Measurements from ENCODE around the gene SMARCC2. TPM values are rescaled to one million over a fixed set of nuclear protein-coding genes. Genes with fewer than 3 reads are reported as not detected.
A peak's percentile ranks its signal among the peaks of the same experiment; 100 is the strongest.

Gene SMARCC2
- total RNA-seq, 1 donor: 72.4 TPM

DNA sequence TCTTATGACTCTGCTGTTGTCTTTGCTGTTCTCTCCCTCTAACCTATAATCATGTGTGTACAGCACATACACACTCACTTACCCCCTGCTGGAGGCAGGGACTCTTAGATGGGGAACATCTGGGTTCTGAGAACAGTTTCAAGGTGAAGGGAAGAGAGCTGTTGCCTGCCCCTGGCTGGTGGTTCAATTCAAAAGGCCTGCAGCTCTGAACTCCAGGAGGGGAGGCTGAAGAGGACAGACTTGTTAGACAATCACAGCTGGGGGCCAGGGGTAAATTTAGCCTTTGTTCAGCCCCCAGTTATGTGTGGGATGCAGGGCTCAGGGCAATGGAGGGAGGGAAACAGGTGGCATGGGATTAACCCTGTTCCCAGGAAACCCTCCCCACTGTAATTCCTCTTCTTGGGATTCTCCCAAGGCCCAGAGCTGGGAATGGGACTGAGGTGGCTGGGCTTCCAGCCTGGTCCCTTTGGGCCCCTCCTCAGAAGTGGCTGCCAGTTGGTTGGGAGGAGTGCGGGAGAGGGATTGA lies 35.0 kb downstream of the SMARCC2 start:
- DNase-seq (ENCODE audit: low read depth in 2 of 3, low spot score in 2 of 3): no peak

DNA sequence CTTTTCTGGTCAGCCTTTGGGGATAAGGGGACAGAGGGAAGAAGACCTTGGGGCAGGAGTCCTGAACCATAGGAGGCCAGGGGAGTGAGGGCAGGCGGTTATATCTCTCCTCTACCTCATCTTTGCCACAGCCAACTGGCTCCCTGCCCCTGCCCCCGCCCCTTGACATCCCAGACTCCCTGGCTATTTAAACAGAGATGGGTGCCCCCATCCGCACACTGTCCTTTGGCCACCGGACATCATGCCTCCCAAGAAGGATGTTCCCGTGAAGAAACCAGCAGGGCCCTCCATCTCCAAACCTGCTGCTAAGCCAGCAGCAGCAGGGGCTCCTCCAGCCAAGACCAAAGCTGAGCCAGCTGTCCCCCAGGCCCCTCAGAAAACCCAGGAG lies 35.6 kb downstream of the SMARCC2 start:
- no peak for DNase-seq (ENCODE audit: low read depth in 2 of 3, low spot score in 2 of 3)

DNA sequence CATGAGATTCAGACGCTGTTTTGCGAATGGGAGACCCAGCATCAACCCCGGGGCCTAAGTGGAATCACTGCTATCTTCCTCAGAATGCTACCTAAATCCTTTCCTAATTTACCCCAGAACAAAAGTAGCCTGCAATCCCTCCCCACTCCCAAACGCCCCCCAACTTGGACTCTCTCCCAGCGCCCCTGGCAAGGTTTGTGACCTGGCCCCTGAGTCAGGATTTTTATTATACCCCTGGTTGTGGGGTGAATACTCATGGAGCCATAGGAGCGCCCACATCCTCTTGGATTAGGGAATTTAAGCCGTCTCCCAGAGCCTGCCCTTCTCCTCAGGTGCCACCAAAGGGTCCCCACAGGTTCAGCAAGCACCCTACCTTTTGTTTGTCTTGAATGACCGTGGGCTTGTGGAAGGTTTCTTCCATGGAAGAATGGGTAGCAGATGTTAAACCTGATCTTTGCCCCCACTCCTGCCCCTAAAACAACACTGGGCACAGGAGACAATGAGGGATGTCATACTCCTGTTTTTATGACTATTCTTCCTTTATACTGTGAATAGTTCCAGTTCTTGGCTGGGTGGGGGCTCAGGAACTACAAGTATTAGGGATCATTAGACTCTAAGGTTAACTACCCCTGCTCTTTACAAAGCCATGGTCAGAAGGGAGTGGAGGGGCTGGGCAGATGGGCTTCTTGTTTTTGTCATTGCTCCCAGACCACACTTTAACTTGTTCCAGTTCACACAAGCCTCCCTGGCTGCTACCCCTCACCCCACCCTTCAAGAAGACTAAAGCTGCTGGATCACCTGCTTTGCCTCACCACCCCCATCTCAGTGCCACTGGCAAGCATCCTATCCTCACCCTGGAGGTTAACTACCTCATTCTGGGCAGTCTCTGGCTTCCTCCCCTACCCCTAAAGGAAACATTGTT lies 36.3 kb downstream of the SMARCC2 start:
- no peak for DNase-seq (ENCODE audit: low read depth in 2 of 3, low spot score in 2 of 3)

DNA sequence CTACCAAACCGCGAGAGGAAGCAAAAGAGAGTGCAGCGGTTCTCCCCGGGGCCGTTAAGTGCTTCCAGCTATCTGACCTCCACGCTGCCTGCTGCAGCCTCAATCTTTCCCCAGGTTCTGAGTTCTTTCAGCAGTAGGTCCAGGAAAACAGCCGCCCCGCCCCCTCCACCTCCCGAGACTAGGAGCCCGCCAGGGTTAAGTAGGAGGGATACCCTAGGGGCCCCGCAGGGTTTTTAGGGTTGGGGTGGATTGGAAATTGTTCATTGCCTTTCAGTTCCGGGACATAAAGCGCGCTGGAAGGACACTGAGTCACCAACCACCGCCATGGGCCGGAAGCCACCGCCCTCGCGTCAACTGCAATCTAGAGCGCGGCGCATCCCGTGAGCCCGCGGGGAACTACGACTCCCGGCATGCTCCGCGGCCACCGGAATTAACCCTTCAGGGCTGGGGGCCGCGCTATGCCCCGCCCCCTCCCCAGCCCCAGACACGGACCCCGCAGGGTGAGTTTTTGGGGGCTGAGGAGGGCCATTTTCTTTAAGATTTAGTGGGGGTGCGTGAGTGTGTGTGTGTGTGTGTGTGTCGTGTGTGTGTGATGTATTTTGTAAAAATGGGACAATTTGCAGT lies 37.0 kb downstream of the SMARCC2 start, which contains the start of gene MYL6B:
MYL6B (plus strand) TSS at position 456 of the 624 bp plus-strand sequence. CDS start 1,332 bp downstream, outside the sequence.
- peak in 2 of 3 donors; percentile 93 for DNase-seq (ENCODE audit: low read depth in 2 of 3, low spot score in 2 of 3)

DNA sequence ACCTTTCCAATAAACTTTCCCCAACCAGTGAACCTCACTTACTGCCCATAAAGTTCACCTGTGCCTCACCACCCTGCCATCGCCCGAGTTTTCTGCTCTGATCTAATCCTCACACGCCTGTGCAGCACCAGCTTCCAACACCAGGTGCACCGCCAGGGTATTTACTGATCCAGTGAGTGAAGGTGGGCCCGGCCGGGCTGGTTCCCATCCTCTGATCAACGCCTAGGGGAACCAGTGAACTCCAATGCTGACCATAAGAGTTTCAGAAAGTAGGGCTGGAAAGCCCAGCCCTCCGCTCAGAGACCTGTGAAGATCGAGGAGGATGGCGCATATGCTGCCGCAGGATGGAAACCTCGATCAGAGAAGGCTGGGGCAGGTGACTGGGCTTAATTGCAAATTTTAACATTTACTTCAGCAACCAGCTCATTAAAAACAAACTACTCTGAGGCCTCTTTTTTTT lies 37.6 kb downstream of the SMARCC2 start:
- peak in 2 of 3 donors; percentile 51 to 60 for DNase-seq (ENCODE audit: low read depth in 2 of 3, low spot score in 2 of 3)

DNA sequence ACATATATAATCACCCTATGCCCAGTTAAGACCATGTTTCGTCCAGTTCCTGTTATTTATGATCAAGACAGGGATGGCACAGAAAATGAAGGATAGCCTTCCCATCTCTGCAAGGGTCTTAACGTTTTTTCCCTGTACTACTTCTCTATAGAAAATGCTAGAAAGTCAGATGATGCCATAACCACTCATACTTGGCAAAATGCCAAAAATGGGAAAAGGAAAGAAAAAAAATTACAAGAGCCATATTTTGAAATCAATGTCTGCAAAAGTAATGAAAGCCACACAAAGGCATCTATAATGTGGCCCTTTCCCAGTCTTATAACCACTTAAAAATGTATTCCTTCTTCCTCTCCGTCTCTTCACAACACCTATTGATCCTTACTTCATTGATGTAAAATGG lies 38.7 kb downstream of the SMARCC2 start:
- peak in 2 of 3 donors; percentile 43 to 66 for DNase-seq (ENCODE audit: low read depth in 2 of 3, low spot score in 2 of 3)

DNA sequence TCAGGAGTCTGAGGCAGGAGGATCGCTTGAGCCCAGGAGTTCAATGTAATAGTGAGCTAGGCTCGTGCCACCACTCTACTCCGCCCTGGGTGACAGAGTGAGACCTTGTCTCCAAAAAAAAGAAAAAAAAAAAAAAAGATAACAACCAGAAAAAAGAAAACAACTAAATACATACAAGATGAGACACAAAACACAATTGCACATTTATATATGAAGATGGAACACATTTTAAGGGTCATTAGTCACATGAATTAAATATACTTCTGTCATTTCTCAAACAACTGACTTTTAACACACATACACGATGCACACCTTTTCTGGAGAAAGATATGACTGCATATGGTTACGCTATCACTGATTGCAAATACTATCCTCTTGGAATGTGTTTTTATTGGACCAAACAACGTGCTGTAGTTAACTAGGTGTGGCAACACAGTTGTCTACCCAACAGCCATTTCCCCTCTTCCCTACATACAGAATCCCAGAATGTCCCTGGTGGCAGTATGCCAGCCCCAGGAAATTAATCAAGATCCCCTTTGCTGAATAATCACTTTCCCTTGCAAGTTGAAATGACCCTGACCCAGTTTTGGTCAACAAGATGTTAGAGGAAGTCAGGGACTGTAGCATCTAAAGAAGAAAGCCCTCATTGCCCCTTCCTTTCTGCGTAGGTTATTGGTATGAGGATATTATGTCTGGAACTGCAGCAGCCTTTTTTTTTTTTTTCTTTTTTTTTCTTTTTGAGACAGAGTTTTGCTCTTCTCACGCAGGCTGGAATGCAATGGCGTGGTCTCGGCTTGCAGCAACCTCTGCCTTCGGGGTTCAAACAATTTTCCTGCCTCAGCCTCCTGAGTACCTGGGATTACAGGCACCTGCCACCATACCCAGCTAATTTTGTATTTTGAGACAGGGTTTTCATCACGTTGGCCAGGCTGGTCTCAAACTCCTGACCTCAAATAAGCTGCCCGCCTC lies 42.5 kb downstream of the SMARCC2 start:
- DNase-seq (ENCODE audit: low read depth in 2 of 3, low spot score in 2 of 3): no peak

DNA sequence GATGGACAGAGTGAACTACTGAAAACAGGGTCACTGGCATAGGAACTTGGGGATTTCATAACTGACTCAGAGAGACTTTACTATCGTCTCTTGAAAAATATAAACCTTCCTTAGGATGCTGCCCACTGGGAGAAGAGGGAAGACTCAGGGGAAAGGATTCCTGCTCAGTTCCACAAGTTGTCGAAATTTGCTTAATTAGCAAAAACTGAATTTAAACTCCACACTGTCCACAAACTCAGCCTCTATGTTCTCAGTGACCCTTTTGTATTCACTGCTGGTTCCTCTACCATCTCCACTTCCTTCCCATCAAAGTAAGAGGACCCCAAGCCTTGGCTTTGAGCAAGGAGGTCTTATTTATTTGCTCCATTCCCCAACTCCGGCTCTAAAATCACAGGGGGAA lies 44.1 kb downstream of the SMARCC2 start:
- no peak for DNase-seq (ENCODE audit: low read depth in 2 of 3, low spot score in 2 of 3)

DNA sequence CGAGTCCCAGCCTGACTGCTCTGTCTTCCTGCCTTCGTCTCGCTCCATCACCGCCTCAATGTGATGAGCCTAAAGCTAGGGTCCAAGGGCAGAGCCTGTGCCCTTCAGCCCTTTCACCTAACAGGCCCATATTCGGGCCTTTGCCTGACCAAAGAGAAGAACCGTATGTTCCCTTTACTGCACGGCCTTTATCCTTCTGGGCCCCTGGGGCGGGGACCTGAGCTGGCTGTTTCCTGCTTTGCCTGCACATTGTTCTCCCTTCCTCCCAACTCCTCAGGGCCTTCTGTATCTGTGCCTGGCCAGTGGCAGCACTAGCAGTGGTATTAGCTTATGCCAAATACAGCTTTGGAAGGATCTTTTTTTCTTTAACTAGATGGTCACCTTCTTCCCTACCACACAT lies 45.4 kb downstream of the SMARCC2 start:
- DNase-seq (ENCODE audit: low read depth in 2 of 3, low spot score in 2 of 3): no peak

DNA sequence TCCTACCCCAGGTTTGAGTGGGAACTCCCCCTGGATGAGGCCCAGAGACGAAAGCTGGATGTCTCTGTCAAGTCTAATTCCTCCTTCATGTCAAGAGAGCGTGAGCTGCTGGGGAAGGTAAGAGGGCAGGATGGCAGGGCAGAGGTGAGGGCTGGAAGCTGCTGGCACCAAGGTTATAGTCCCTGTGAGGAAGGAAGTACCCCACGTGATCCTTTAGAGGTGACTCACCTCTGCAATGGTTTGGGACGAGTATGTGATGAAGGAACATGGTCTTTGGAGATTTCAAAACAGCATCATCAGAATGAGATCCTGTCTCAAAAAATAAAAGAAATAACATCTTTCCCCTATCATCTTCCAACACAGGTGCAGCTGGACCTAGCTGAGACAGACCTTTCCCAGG lies 46.1 kb downstream of the SMARCC2 start:
- DNase-seq (ENCODE audit: low read depth in 2 of 3, low spot score in 2 of 3): no peak

DNA sequence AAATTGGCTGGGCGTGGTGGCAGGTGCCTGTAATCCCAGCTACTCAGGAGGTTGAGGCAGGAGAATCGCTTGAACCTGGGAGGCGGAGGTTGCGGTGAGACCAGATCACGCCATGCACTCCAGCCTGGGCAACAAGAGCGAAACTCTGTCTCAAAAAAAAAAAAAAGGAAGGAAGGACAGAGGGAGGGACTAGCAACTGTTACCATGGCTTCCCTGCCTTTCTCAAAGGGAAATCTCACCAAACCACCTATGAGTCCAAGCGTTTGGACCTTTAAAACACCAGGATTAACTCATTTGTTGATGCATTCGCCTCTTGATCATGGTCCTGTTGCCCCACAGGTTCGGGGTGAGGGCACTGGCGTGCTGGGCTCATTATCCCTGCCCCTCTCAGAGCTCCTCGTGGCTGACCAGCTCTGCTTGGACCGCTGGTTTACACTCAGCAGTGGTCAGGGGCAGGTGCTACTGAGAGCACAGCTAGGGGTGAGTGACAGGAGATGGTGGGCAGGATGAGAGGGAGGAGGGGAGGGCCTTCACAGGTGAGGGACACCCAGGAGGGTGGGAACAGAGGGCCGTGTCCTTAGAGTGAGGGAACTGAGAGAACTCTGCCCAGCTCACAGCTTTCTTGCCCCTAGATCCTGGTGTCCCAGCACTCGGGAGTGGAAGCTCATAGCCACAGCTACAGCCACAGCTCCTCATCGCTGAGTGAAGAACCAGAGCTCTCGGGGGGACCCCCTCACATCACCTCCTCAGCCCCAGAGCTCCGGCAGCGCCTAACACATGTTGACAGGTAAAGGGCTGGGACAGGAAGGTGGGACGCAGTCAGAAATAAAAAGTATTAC lies 47.1 kb downstream of the SMARCC2 start:
- peak in 1 of 3 donors; percentile 45 for DNase-seq (ENCODE audit: low read depth in 2 of 3, low spot score in 2 of 3)

DNA sequence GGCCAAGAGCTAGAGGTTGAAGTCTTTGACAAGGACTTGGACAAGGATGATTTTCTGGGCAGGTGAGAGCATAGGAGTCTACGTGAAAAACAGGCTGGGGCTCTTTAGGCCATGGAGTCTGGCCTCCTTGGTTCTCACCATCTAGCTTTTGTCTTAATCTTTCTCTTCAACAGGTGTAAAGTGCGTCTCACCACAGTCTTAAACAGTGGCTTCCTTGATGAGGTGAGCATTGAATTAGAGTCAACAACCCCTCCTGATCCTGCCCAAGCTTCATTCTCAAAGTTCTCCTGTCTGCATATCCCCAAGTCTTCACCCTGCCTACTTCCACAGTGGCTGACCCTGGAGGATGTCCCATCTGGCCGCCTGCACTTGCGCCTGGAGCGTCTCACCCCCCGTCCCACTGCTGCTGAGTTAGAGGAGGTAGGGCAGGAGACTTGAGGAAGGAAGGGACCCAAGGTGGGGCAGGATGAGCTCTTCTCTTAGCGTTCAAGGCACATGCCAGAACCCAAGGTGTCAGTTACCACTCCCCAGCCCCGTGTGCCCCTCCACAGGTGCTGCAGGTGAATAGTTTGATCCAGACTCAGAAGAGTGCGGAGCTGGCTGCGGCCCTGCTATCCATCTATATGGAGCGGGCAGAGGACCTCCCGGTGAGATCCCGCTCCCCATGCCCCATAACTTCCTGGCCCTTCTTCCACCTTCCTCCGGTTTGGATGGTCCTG lies 51.3 kb downstream of the SMARCC2 start:
- DNase-seq (ENCODE audit: low read depth in 2 of 3, low spot score in 2 of 3): no peak

DNA sequence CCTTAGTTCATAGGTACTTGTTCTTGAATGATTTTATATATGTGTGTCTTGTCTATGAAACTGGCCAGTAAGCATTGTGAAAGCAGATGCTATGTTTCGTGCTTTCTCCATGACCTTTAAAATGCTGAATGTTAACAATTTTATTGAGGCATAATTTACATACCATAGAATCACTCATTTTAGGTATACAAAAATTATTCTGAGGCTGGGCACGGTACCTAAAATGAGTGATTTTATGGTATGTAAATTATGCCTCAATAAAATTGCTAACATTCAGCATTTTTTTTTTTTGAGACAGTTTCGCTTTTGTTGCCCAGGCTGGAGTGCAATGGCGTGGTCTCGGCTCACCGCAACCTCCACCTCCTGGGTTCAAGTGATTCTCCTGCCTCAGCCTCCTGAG lies 54.4 kb downstream of the SMARCC2 start:
- no peak for DNase-seq (ENCODE audit: low read depth in 2 of 3, low spot score in 2 of 3)

DNA sequence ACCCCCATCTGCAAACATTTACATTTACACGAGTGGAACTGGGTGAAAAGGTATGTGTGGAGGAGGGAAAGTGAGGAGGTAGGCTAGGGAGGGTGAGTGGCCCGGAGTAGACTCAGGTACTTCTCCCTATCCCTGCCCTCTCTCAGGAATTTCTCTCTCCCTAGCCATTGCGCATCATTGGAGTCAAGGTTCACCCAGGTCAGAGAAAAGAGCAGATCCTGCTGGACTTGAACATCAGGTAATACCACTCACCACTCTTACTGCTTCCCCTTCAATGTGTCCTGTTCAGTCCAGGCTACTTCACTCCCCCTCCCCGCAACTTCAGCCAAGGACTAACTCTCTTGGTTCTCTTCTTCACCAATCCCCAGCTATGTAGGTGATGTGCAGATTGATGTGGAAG lies 58.4 kb downstream of the SMARCC2 start:
- no peak for DNase-seq (ENCODE audit: low read depth in 2 of 3, low spot score in 2 of 3)

DNA sequence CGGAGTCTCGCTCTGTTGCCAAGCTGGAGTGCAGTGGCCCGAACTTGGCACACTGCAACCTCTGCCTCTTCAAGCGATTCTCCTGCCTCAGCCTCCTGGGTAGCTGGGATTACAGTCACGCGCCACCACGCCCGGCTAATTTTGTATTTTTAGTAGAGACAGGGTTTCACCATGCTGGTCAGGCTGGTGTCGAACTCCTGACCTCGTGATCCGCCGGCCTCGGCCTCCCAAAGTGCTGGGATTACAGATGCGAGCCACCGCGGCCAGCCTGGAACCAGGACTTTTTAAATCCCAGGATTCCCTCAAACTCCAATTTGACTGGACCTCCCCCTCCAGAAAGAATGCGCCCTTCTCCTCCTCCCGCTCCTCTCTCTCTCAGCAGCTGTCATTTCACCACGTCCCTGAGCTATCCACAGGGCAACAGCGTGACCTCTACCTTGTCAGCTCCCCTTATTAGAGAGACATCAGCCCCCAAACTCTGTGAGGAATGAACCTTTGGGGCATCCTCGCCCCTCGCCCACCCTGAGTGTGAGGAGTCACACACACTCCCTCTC lies 59.3 kb downstream of the SMARCC2 start:
- no peak for DNase-seq (ENCODE audit: low read depth in 2 of 3, low spot score in 2 of 3)

DNA sequence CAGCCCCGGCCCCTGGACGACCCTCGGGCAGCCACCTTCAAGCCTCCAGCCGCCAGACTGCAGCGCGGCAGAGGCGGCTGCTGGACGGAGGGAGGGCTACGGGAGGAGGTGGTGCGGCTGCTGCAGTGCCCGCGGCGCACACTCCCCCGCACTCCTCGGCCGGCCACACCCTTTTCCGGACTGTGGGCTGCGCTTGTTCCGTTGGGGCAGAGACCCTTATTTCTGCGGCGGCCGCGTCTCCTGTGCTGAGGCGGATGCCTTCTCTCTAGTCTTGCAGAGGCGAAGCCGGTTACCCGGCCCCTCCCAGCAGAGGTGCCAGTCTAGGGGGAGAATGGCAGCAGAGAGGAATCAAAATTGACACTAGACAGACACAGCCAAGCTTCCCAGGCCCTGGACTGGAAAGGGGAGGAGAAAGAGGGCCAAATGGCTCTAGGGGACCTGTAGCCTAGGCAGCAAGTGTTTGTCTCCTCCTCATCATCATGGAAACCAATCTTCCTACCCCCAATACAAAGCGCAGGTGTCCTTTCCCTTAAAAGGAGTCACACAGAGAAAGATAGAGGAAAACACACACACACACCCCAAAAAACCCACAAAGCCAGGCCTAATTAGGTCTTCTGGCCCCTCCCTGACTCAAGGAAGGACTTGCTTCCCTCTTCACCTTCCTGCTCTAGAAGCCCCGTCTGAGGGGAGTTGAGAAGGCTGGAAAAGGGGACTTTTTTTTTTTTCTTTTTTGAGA lies 59.9 kb downstream of the SMARCC2 start:
- DNase-seq (ENCODE audit: low read depth in 2 of 3, low spot score in 2 of 3): peak in 2 of 3 donors; percentile 81 to 85

DNA sequence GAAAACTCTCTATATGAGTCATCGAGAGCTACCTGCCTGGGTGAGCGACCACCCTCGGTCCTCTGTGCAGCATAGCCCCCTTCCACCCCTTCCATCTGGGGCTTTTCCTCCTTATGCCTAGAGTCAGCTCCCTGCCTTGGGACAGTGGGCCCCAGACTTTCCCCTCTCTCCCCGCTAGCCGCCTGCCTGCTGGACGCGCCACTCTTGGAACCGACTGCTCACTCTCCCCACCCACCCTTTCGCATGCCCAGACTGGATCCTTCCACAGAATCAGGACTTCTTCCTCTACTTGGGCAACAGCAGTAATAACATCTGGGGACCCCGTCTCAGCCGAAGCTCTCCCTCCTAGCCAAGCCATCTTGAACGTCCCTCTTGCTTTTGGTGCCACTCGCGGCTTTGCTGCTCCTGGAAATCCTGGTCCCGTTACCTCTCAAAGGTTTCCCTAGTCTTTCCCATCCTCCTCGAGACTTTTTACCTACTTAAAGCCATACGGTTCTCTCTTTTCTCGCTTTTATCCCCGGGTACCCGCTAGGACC lies 60.5 kb downstream of the SMARCC2 start:
- DNase-seq (ENCODE audit: low read depth in 2 of 3, low spot score in 2 of 3): no peak
